Muscle of arm (tissue), 12 donors: ENCODE measurements around the gene NDUFC2. TPM values are rescaled to one million over a fixed set of nuclear protein-coding genes. Genes with fewer than 3 reads are reported as not detected.
"Not testable (repeated sequence)": the region's sequence is repeated elsewhere in the genome, so short reads cannot be mapped to it uniquely, and the experiment has no call there.

ENCODE experiments used
- DNase-seq: peaks from one replicate; pipeline ENCODE4 v3.0.0-alpha.2; 2013
- polyA plus RNA-seq, 12 donors: library from polyadenylated mRNA; unstranded; fragments of 120-200 nt; gene quantifications; one replicate each; pipeline ENCODE4 v1.2.1, GENCODE V29; 2013; ENCODE audit not compliant: insufficient read length in 12 of 12

Gene NDUFC2
- polyA plus RNA-seq, 12 donors, result 85.3 to 176 (median 151) TPM; not detected in 1

- DNase-seq, result no peak
Observed at GRCh38 chr11:78081583-78081982, 1.9 kb upstream of the NDUFC2 start.

DNA sequence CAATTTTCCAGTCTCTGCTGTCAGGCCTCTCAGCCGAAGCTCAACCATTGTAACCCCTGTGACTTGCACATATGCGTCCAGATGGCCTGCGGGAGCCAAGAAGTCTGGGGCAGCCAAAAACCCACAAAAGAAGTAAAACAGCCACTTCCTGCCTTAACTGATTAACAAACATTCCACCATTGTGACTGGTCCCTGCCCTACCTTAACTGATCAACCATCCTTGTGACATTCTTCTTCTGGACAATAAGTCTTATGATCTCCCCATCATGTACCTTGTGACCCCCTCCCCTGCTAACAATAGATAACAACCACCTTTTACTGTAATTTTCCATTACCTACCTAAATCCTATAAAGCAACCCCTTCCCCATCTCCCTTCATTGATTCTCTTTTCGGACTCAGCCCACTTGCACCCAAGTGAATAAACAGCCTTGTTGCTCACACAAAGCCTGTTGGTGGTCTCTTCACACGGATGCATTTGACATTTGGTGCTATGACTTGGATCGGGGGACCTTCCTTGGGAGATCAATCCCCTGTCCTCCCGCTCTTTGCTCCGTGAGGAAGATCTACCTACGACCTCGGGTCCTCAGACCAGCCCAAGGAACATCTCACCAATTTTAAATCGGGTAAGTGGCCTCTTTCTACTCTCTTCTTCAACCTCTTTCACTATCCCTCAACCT lies 1.3 kb upstream of the NDUFC2 start:
- no peak for DNase-seq

DNA sequence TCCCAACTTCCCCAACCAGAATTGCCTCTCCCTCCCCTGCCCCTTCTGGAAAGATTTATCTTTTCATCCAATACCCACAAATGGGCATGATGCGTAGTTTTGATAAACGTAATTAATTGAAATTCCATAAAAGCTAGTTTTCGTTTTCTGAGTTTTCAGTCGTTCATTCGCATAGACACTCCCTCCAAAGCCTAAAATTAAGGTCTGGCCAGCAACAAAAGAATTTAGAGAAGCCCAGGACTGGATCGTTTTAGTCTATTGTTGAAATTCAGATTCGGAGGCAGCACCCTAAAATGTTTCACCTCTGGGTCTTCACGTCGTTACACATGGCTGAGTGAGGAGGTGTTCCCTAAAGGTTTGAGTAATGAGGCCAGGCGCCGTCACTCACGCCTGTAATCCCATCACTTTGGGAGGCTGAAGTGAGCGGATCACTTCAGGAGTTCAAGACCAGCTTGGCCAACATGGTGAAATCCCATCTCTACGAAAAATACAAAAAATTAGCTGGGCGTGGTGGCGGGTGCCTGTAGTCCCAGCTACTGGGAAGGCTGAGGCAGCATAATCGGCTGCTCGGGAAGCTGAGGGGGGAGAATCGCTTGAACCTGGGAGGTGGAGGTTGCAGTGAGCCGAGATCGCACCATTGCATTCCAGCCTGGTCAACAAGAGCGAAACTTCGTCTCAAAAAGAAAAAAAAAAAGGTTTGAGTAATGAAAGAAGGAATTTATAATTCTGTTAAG lies 589 bp upstream of the NDUFC2 start:
- no peak for DNase-seq

- DNase-seq, result no peak
Observed at GRCh38 chr11:78078218-78079167, 1.2 kb downstream of the NDUFC2 start.

- DNase-seq, result not testable (repeated sequence)
Observed at GRCh38 chr11:78077592-78077991, 2.1 kb downstream of the NDUFC2 start.

DNA sequence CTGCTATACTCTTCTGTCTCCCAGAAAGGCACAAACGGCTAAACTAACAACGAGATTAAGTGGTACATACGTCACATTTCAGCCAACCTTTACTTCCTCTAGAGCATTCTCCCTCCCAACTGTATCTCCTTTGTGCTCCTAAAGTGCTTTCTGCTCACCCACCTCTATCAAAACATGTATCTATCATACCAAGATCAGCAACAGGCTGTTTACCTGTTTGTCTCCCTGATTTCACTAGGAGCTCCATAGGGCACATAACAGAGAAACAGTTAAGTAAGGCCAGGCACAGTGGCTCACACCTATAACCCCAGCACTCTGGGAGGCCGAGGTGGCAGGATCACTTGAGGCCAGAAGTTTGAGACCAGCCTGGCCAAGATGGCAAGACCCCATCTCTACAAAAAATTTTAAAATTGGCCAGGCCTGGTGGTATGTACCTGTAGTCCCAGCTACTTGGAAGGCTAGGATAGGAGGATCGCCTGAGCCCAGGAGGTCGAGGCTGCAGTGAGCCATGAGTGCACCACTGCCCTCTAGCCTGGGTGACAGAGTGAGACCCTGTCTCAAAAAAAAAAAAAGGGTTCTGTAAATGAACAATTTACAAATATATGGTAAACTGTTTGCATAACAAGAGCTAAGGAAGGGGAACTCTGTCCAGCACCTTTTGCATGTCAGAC lies 2.8 kb downstream of the NDUFC2 start:
- no peak for DNase-seq

DNA sequence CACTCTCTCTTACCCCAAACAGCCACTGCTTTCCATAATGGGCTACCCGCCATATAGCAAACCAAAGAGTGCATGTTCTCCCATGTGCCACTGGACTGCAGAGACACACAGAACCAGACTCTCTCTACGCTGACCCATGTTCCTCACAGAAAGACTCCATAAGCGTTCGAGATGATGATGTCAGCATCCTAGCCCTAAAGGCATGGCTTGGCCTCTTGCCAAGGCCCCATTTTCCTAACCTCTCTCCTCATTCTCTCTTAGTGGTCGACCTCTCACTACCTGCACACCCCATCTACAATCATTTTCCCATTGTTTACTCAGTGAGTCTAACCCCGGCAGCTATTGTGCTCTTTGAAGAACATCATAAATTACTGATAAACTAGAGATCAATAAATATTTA lies 4.9 kb downstream of the NDUFC2 start:
- DNase-seq, result no peak

GRCh38 chr11:78072455-78072854 lies 7.2 kb downstream of the NDUFC2 start:
- DNase-seq, result no peak

GRCh38 chr11:78071717-78072116 lies 7.9 kb downstream of the NDUFC2 start:
- DNase-seq, result no peak

- DNase-seq, result no peak
Observed at GRCh38 chr11:78070621-78071020, 9.0 kb downstream of the NDUFC2 start.

- no peak for DNase-seq
Observed at GRCh38 chr11:78069465-78069864, 10.2 kb downstream of the NDUFC2 start.

GRCh38 chr11:78067704-78068103 lies 12.0 kb downstream of the NDUFC2 start:
- DNase-seq, result no peak

- DNase-seq, result no peak
Observed at GRCh38 chr11:78066471-78066870, 13.2 kb downstream of the NDUFC2 start.

DNA sequence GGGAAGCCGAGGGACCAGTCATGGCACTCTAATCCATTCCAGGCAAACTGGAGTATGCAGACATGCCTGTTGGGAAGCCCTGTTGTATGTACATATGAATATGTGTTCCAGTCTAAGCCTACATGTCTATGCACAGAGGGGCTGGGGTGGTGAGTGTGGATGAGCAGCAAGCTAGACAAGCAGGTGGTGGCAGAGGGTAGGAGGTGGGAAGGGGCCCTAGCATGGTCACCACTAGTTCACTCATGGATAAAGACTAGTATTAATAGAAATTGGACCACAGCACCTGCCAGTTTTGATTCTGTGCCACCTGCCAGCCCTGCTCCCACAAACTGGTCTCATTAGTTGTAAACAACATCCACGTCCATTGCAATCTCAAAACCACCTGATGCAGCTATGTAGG lies 14.5 kb downstream of the NDUFC2 start:
- DNase-seq, result no peak

GRCh38 chr11:78063440-78064181 lies 16.1 kb downstream of the NDUFC2 start, which contains the start of gene THRSP:
Gene THRSP (plus strand): TSS chr11:78063861. CDS start chr11:78063882, 21 bp downstream.
- no peak for DNase-seq

- DNase-seq, result no peak
Observed at GRCh38 chr11:78062671-78063070, 17.0 kb downstream of the NDUFC2 start.

- DNase-seq, result no peak
Observed at GRCh38 chr11:78061921-78062311, 17.7 kb downstream of the NDUFC2 start.

DNA sequence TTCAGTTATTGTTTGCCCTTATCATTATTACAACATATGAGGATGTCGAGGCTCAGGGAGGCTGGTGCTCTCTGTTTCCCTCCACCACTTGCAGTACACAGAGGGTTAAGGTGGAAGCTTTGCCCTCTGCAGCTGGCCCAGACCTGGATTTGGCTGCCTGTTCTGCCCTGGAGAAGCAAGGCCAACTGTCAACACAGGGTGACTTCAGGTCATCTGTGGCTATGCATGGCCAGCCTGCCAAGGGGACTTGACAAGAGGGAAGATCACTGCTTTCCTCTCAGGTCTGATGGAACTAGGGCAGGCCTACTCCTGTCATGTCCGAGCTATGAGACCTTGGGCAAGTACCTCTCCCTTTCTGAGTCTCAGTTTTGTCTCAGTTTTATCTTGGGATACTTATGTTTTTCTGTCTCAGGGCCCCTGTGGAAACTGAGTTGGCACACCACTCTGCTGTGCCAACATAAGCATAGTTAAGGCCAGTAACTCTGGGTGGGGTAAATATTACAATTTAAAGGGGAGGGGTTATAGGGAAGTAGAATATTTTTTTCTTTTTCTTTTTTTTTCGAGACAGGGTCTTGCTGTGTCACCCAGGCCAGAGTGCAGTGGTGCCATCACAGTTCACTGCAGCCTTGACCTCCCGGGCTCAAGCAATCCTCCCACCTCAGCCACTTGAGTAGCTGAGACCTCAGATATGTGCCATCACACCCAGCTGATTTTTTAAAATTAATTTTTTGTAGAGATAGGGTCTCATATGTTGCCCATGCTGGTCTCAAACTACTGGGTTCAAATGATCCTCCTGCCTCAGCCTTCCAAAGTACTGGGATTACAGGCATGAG lies 18.4 kb downstream of the NDUFC2 start:
- DNase-seq, result no peak

GRCh38 chr11:78060533-78060932 lies 19.1 kb downstream of the NDUFC2 start:
- no peak for DNase-seq

DNA sequence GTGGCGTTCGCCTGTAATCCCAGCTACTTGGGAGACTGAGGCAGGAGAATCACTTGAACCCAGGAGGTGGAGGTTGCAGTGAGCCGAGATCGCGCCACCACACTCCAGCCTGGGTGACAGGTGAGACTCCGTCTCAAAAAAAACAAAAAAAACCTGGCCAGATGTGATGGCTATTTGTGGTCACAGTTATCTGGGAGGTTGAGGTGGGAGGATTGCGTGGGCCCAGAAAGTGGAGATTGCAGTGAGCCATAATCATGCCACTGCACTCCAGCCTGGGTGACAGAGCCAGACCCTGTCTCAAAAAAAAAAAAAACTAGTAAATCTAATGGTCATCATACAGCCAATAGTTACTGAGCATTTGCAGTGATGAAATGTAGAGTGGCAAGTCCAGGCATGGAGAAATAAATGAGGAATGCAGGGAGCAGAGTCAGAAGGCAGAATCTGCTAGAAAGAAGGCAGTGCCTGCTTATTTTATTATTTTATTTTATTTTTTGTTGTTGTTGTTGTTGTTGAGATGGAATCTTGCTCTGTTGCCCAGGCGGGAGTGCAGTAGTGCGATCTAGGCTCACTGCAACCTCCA lies 19.8 kb downstream of the NDUFC2 start:
- DNase-seq, result not testable (repeated sequence)
